NCI-H2029 (cell line): Measurements from ENCODE around the gene GGA1.

Experiments used
- DNase-seq: peaks from one replicate; lab custom pipeline; 2025; lab: John Stamatoyannopoulos, UW

Gene GGA1, protein sequence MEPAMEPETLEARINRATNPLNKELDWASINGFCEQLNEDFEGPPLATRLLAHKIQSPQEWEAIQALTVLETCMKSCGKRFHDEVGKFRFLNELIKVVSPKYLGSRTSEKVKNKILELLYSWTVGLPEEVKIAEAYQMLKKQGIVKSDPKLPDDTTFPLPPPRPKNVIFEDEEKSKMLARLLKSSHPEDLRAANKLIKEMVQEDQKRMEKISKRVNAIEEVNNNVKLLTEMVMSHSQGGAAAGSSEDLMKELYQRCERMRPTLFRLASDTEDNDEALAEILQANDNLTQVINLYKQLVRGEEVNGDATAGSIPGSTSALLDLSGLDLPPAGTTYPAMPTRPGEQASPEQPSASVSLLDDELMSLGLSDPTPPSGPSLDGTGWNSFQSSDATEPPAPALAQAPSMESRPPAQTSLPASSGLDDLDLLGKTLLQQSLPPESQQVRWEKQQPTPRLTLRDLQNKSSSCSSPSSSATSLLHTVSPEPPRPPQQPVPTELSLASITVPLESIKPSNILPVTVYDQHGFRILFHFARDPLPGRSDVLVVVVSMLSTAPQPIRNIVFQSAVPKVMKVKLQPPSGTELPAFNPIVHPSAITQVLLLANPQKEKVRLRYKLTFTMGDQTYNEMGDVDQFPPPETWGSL

DNA sequence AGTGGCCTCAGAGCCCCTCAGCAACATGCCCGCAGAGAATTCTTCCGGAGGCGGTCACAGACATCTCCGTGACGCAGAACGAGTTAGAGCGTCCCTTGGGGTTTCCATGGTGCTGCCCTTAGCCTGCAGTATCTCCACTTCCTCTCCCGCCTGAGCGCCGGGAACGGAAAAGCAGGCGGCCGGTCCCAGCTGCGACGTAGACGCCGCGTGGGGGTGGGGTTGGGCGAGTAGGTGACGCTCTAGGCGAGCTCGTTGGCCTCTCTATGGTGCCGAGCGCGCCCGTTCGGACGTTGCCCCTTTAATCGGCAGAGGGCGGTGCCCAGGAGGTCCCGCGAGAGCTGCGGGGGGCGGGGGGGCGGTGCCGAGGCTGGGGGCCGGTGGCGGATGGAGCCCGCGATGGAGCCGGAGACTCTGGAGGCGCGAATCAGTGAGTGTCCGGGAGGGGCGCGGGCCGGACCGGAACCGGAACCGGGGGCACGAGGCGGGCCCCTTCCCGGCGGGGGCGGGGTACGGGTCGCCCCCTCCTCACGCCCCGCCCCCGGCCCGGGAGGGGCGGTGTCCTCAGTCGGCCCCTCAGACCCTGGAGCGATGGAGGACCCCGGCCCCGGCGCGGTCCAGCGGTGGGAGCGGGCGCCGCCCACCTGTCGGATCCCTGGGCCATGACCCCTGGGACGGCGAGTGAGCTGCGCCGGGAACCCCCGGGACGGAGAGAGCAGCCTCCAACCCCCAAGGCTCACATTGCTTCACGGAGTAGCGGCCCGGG lies at the start of gene GGA1:
Gene GGA1 (plus strand): TSS at position 358 of the 763 bp plus-strand sequence. CDS start 27 bp downstream, at position 385.
- DNase-seq, result peak; percentile 95

DNA sequence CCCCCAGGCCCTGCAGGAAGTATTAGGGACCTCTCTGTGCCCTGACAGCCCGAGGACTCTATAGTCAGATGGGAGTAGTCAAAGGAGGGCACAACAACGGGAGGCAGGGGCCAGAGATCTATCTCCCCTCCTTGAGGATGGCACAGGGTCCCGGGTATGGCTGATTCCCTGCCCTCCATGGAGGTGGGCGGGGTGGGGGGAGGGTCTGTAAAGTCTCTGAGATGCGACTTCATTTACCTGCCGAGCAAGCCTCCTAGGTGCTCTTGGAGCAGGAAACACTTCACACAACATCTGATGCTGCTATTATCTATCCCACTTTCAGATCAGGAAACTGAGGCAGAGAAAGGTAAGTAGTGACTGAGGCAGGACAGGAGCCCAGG lies 49.1 kb upstream of the GGA1 start:
- no peak for DNase-seq

DNA sequence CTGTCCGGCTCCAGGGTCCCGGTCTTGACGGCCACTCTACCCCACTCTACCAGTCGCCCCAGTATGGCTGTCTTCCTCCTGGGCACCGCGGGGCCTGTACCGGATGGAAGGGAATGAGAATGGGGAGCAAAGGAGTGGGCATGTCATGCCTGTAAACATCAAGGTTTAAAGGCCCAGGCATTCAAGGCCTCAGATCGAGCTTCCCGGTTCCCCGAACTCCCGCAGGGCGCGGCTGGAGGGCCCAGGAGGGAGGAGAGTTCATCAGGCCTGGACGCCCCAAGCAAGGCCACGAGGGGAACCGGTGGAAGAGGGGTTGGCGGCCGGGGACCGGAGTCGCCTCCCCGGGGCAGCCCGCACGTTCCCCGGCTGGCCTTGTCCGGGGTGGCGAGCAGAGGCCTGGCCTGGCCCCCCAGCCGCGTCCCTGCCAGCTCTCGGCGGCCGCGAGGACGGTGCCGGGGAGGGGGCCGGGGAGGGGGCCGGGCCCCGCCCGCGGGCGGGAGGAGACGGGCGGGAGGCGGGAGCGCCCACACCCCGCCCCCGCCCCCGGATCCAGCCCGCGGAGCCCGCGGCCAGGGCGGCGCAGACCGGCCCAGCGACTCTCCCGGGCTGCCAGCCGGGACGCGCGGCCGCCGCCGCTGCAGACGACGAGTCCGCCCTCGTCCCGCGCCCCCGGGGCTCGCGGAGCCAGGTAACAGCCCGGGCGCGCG lies 48.6 kb upstream of the GGA1 start, which contains the start of gene CDC42EP1:
Gene CDC42EP1 (plus strand): TSS at position 580 of the 707 bp plus-strand sequence. CDS start 5,870 bp downstream, outside the sequence.
- no peak for DNase-seq

DNA sequence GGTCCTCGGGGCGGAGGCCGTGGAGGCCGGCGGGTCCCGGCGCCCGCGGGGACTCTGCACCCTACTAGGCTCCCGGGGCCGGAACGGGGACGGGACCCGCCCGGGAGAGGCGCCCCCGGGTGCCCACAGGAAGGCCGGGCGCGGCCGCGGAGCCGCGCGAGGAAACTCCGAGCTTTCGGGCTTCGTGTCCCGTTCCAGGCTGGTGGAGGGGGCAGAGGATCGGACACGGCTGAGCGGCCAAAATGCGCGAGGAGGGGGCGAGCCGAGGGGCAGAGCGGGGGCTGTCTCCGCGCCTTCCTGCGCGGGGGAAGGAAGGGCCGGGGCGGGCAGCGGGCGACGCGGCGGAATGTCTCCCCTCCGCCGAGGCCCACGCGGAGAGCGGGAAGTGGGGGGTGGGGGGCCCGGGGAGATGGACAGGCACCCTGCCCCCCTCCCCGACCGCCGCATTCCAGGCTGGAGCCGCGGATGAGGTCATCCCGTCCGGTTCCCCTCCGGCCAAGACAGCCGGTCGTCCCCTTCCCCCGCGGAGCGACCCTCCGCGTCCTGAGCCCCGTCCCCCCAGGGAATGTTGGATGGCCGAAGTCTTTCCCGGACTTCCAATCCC lies 47.9 kb upstream of the GGA1 start:
- DNase-seq, result no peak

DNA sequence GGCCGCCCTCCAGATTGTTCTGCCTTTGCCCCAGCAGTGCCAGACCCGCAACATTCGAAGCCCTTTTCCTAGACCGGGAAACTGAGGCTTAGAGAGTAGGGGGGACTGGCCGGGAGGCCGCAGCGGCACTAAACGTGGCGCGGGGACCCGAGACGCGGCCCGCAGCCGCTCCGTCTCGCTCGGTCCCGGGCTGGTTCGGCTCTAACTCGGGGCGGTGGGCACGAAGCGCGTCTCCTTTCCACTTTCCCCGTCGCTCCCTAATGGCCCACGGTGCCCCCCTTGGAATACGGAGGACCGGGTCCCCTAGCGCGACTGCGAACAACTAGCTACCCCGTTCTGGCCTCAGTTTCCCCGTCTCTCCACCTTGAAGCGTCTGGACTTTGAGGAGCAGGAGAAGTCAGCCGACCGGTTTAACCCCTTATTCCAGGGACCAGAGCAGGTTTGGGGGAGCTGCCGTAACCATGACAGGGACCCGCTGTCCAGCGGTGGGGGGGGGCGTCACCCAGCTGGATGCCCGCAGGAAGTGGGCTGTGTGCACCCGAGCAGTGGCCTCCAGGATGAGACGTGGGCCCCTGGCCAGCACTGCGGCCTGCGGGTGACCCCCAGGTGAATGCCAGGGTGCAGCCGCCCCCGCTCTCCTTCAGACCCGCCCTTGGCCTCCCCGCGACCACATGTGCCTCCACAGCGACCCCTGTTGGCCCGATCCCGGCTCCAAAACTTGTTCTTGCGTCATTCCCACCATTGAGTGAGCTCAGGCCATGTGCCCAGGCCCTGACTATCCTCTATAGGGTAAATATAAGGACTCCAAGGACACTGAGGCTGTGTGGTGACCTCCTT lies 47.2 kb upstream of the GGA1 start:
- no peak for DNase-seq

DNA sequence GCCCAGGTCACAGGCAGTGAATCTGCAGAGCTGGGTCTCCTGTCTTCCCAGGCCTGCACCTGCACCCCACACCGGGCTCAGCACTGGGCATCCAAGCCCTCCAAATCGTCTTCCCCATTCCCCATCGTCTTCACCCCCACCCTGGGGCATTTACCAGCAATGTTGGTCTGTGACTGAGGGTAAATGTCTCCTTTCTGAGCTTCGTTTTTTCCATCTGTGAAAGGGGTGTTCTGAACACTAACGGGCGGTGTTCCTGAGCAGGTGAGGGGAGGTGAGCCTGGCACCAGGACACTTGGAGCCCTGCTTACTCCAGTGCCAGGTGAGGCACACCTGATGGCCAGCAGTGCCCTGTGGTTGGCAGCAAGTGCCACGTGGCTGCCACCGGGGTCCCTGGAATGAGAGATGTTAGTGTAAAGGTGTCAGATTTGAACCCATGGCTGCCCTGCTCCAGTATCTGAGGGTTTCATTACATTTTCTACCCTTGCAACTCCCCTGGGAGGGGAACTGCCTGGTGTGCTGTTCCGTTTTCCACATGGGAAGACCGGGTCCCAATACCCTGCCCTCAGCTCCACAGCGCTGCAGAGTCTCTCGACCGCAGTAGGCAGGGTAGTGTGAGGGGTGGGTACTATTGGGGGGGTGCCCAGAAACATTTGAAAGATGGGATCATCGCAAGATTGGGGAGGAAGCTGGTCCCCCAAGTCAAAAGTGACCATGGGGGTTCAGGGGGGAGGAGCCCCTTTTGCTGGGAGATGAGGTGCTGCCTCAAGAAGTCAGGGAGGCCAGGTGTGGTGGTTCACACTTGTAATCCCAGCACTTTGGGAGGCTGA lies 46.4 kb upstream of the GGA1 start:
- DNase-seq, result no peak

DNA sequence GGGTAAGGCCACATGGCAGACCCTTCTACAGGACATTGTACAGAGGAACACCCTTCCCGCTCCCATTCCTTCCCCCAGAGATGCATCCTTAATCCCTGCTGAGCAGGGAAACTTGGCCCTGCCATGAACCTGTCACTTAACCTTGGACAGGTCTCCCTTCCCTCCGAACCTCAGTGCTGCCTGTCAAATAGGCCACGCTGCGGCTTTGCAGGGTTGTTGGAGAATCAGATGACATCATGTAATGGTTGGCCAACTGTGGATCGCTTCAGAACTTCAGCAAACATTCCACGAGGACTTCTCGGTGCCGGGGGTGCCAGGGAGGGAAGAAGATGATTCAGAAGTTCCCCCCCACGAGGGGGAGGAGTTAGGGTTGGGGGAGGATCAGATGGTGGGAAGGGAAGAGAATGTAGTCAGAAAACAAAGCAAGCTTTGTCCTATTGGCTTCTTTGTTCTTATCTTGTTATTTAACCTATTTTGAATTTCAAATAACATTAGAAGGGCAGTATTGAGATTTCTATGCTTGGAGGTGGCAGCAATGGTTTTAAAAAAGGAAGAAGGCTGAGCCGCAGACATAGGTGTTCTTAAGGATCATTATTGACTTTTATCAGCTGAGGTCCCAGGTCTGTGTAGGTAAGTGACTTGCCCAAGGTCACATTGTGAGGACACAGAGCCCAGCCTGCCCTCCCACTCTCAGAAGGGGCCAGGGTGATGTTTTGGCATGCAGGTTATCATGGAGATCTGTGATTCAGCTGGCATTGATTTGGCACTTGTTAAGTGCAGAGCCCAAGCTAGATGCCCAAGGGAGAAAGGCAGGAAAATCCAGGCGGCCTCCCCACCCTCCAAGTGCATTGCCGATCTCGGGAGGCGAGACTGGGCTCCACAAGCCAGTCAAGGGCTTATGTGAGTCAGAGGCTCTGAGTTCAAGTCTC lies 45.2 kb upstream of the GGA1 start:
- no peak for DNase-seq

DNA sequence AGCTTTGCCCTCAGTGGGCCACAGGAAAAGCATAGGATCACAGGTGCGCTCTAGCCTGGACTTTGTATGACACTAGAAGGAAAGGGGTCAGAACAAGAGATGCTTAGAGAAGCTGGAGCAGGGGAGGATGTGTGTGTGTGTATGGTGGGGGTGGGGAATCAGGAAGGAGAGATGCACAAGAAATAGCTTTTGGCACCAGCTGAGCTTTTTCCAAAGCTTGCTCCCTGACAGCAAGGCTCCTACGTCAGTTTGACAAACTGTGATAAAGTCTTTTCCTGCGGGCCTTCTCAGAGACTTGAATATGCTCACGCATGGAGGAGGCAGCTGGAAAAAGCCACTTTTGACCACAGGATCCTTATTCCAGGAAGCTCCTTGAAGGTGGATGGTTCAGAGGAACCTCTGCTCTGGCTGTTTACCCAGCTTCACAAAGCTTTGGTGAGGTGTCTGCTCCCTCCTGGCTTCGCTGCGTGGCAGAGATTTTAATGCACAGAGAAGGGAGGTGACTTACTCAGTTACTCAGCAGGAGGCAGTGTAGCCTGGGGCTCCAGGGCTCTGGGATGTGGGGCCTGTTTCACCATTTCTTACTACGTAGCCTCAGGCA lies 44.4 kb upstream of the GGA1 start:
- DNase-seq, result no peak

DNA sequence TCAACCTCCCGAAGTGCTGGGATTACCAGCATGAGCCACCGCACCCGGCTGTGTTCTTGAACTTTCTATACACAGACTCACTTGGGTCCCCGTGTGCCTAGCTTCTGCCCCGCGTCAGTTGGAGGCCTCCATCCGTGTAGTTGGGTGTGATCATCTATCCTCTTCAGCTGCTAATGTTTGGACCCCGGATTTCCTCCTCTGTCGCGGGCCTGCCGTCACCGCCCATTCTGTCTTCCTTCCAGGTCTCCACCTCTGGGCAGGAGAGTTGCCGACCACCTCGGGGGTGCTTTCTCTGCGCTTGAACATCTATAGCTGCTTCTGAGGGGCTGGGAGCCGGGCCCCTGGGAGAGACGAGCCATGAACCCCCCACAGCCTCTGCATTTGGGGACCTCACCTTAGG lies 42.8 kb upstream of the GGA1 start:
- DNase-seq, result no peak

DNA sequence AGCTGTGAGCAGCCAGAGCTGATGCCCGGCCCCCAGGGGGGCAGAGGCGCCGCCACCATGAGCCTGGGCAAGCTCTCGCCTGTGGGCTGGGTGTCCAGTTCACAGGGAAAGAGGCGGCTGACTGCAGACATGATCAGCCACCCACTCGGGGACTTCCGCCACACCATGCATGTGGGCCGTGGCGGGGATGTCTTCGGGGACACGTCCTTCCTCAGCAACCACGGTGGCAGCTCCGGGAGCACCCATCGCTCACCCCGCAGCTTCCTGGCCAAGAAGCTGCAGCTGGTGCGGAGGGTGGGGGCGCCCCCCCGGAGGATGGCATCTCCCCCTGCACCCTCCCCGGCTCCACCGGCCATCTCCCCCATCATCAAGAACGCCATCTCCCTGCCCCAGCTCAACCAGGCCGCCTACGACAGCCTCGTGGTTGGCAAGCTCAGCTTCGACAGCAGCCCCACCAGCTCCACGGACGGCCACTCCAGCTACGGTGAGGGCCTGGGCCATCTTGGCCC lies 42.3 kb upstream of the GGA1 start:
- no peak for DNase-seq

DNA sequence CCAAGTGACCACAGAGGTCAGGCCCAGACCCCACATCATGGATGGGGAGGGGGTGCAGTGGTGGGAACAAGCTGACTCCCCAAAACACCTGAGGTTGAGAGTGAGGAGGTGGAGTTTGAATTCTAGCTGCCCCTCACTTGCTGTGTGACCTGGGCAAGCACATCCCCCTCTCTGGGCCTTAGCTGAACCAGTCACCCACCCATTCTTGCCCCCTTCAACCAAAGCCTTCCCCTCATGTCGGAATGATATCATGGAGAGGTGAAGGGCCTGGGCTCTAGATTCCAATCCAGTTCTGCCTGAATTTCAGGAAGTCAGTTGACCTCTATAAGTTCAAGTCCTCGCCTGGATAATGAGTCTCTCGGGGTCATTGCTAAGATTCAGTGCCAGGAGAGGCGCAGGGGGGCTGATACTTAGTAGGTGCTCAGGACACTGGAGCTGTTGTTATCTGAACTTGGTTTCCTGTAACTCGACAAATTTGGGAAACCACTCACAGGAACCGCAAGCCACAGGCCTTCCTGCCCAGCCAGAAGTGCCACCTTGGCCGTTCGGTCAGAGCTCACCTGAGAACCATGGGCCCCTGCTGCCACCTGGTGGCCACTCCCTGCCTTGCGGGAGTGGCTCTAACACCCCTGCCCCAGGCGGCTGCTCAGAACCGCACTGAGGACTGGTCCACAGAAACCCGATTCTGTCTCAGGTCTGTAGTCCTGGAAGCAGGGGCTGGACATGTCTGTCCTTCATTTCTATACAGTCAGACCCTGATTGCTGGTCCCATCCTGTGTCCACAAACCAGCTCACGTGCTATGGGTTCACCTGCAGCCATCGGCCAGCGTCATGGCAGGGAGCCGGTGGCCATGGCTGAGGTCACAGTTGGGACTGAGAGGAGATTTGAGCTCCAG lies 41.5 kb upstream of the GGA1 start:
- DNase-seq, result peak; percentile 71

DNA sequence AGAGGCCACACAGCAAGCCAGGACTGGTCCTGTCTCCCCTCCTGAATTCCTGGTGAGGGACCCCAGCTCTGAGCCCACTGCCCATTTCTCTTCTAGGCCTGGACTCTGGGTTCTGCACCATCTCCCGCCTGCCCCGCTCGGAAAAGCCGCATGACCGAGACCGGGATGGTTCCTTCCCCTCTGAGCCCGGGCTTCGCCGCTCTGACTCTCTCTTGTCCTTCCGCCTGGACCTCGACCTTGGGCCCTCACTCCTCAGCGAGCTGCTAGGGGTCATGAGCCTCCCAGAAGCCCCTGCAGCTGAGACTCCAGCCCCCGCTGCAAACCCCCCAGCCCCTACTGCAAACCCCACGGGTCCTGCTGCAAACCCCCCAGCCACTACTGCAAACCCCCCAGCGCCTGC lies 40.6 kb upstream of the GGA1 start:
- DNase-seq, result no peak

DNA sequence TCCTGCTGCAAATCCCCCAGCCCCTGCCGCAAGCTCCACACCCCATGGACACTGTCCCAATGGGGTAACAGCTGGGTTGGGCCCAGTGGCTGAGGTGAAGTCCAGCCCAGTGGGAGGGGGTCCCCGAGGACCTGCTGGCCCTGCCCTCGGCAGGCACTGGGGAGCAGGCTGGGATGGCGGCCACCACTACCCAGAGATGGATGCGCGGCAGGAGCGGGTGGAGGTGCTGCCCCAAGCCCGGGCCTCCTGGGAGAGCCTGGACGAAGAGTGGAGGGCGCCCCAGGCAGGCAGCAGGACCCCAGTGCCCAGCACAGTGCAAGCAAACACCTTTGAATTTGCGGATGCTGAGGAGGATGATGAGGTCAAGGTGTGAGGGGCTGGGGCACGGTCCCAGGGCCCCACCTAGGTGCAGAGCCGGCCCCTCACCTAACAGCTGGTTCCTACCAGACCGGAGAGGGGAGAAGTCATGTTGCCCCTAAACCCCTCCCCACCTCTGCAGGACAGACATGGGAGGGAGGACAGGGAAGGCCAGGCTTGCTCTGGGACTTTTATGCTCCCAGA lies 40.1 kb upstream of the GGA1 start:
- DNase-seq, result no peak

DNA sequence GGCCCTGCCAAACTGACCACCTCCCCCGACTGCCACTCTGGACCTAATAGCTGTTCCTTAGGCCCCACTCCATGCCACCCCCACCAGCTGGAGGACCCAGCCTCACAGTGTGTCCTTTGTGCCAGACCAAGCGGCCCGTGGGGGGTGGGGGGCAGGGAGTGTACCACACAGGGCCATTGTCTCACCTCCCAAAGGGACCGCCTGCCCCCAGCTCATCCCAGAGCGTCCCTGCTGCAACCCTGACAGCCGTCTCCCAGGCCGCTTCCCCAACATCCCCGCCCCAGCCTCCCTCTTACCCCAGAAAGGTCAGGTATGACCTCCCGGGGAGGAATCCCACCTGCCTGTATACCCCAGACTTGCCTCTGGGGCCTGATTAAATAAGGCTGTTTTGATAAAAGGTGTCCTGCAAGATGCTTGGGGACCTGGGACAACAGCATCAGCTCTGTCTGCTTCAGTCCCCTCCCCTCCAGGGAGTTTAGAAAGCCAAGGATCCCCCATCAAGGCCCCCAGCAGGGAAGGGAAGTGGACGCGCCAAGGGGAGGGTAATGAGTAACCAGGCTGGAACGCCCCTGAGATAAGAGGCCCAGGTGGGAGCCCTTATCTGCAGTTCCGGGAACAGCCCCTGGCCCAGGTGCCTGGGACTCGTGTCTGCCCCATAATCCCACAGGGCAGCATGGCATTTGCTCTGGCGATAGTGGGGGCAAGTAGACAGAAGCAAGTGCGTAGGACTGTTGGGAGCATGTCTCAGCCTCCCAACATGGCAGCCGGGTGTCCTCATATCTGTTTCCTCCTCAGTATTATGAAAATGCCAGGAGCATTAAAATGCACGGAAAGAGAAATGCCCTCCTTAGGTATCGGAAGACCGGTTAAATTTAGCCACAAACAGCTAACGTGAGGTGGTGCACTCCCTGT lies 39.4 kb upstream of the GGA1 start:
- no peak for DNase-seq

DNA sequence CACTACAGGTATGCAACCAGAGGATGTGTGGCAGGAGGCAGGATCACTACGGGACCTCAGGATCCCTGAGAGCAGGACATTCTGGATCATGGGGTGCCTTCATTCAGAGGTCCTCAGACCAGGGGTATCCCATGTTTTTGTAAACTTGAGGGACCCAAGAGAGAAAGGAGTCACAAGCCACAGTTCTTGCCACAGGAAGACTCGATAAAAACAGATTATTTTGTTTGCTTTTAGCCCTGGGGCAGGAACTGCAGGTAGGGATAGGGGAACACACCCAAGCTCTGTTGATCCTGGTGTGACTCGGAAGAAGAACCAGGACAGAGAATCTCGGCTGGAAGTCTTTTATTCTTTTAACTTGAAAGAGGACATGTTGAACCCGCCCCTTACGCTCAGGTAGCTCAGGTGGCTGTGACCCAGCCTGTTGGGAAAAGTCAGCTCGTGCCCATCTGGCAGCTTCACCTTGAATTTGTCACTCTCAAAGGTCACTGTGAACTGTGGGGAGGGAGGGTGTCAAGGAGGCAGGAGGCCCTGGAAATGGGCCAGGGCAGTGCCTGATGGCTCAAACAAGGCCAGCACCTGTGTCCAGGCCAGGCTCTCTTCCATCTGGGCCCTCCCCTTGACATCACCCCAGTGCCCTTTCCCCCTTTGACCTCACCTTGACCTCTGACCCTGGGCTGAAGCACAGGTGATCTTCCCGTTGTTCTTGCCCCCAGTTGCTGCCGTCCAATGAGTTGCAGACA lies 38.5 kb upstream of the GGA1 start:
- DNase-seq, result no peak
